Trophoblast cell (in vitro differentiated cells and primary cell): ENCODE data around the gene PTBP3.

Experiments used
- DNase-seq, 2 donors: peaks; one replicate each; pipeline ENCODE4 v3.0.0-alpha.2; 2016
- H2AFZ ChIP-seq: 2 replicates; pipeline ENCODE4 v1.6.1; 2013; ENCODE audit warnings: low read length, moderate library complexity, mild to moderate bottlenecking; ENCODE audit not compliant: insufficient read depth, poor library complexity
- H2AK5ac ChIP-seq: 2 replicates; pipeline ENCODE4 v1.6.1; 2013; ENCODE audit warnings: mild to moderate bottlenecking, low read length
- H2BK120ac ChIP-seq: 2 replicates; pipeline ENCODE4 v1.6.1; 2013; ENCODE audit warnings: low read length, mild to moderate bottlenecking, moderate library complexity; ENCODE audit not compliant: insufficient read depth, poor library complexity
- H2BK12ac ChIP-seq: 2 replicates; pipeline ENCODE4 v1.6.1; 2013; ENCODE audit warnings: mild to moderate bottlenecking, low read length, moderate library complexity
- H2BK5ac ChIP-seq: 2 replicates; pipeline ENCODE4 v1.6.1; 2013; ENCODE audit warnings: low read length, low read depth, moderate library complexity, mild to moderate bottlenecking; ENCODE audit not compliant: poor library complexity
- H3K14ac ChIP-seq: 2 replicates; pipeline ENCODE4 v1.6.1; 2013; ENCODE audit warnings: mild to moderate bottlenecking, low read length
- H3K18ac ChIP-seq: 2 replicates; pipeline ENCODE4 v1.6.1; 2013; ENCODE audit warnings: mild to moderate bottlenecking, low read length
- H3K23ac ChIP-seq: 2 replicates; pipeline ENCODE4 v1.6.1; 2013; ENCODE audit warnings: low read length
- H3K27ac ChIP-seq: 2 replicates; pipeline ENCODE4 v1.5.1; 2013; ENCODE audit warnings: low read depth, mild to moderate bottlenecking, inconsistent platforms, low read length, moderate library complexity
- H3K27me3 ChIP-seq: 2 replicates; pipeline ENCODE4 v1.6.1; 2013; ENCODE audit warnings: inconsistent platforms, mild to moderate bottlenecking, low read length, moderate library complexity; ENCODE audit not compliant: insufficient read depth
- H3K36me3 ChIP-seq, 2 experiments: 1 replicate in 1 of 2; 2 replicates in 1 of 2; pipeline ENCODE4 v1.6.1; 2013; ENCODE audit warnings: low read length in 2 of 2, mild to moderate bottlenecking in 2 of 2, moderate library complexity in 1 of 2; ENCODE audit not compliant: insufficient read depth in 2 of 2, control insufficient read depth in 1 of 2
- H3K4ac ChIP-seq: 2 replicates; pipeline ENCODE4 v1.6.1; 2013; ENCODE audit warnings: low read depth, mild to moderate bottlenecking, low read length, moderate library complexity
- H3K4me1 ChIP-seq, 2 experiments: 1 replicate in 1 of 2; 2 replicates in 1 of 2; pipeline ENCODE4 v1.6.1; 2013; ENCODE audit warnings: low read length in 2 of 2, mild to moderate bottlenecking in 2 of 2, moderate library complexity in 1 of 2; ENCODE audit not compliant: insufficient read depth in 2 of 2, control insufficient read depth in 1 of 2
- H3K4me2 ChIP-seq: 2 replicates; pipeline ENCODE4 v1.6.1; 2013; ENCODE audit warnings: inconsistent platforms, mild to moderate bottlenecking, low read length, moderate library complexity
- H3K4me3 ChIP-seq: 2 replicates; pipeline ENCODE4 v1.5.1; 2013; ENCODE audit warnings: mild to moderate bottlenecking, low read depth, low read length, inconsistent platforms
- H3K79me1 ChIP-seq: one replicate; pipeline ENCODE4 v1.6.1; 2013; ENCODE audit warnings: low read length
- H3K79me2 ChIP-seq: 2 replicates; pipeline ENCODE4 v1.6.1; 2013; ENCODE audit warnings: low read length, mild to moderate bottlenecking; ENCODE audit not compliant: control insufficient read depth, insufficient read depth, poor library complexity
- H3K9ac ChIP-seq: 2 replicates; pipeline ENCODE4 v1.6.1; 2013; ENCODE audit warnings: mild to moderate bottlenecking, low read length
- H3K9me3 ChIP-seq: 2 replicates; pipeline ENCODE4 v1.6.1; 2013; ENCODE audit warnings: low read depth, mild to moderate bottlenecking, control low read depth, inconsistent platforms, low read length; ENCODE audit not compliant: insufficient read depth
- H4K12ac ChIP-seq: 2 replicates; pipeline ENCODE4 v1.6.1; 2013; ENCODE audit warnings: low read depth, mild to moderate bottlenecking, low read length, moderate library complexity
- H4K8ac ChIP-seq: 2 replicates; pipeline ENCODE4 v1.6.1; 2013; ENCODE audit warnings: low read depth, mild to moderate bottlenecking, low read length, moderate library complexity
- H4K91ac ChIP-seq: one replicate; pipeline ENCODE4 v1.6.1; 2013; ENCODE audit warnings: low read depth, mild to moderate bottlenecking, low read length, moderate library complexity
- whole genome bisulfite sequencing: extraction: QIAGEN DNeasy Blood & Tissue Kit; methylation state at CpG from one replicate; pipeline ENCODE4 v1.1.7; 2013; ENCODE audit warnings: missing lambda C conversion rate; ENCODE audit not compliant: insufficient read length, insufficient coverage; ENCODE audit errors: extremely low coverage; 5-methylcytosine and 5-hydroxymethylcytosine counted together

PTBP3 gene

DNA sequence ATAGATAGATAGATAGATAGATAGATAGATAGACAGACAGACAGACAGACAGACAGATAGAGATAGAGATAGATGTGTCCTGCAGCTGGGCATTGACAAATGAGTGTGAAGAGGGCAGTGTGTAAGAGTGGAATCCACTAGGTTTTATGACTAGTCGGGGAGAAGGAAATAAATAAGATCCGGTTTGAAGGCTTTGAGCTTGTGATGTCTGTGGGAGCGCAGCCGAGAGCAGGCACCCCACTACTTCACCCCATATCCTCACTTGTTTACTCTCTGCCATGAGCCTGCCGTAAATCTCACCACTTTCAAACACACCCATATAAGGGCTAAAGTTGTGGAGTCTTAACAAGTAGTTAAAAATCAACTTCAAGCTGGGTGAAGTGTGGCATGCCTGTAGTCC is 156.9 kb downstream of the PTBP3 start:
- no CpG with 5 or more reads among the region's 5 CpGs for WGBS
- no peak overlapping the region for H2AFZ ChIP-seq

DNA sequence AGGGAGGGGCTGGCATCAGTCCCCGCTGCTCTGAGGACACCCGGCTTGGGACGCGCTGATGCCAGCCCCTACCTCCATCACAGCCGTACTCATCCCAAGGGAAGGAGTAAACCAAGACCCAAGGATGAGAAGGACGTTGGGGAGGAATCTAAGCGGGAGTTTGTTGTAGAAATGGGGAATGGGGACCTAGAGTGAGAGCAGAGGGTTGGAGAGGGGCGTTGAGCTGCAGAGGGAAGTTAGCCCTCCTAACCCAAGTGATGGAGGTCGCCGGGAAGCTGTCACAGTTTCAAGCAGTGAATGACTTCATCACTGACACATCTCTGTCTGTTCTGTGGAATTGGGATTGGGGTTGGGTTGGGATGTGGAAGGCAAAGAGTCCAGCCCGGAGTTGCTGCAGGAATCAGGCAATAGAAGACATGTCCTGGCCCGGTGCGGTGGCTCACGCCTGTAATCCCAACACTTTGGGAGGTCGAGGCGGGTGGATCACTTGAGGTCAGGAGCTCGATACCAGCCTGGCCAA is 157.6 kb downstream of the PTBP3 start:
- Histone ChIP-seq H2AK5ac (peak overlapping the region; percentile 57), H3K27ac (no peak overlapping the region), H3K4me3 (no peak overlapping the region), H2BK12ac (peak overlapping the region; percentile 62), H3K18ac (no peak overlapping the region), H3K23ac (no peak overlapping the region), H2BK120ac (peak overlapping the region; percentile 54), H3K79me1 (peaks cover 30% of the 10 kb centered on the region), H3K36me3 (no peaks in the 10 kb centered on the region), H3K79me2 (peaks cover 4% of the 10 kb centered on the region), H4K91ac (peak overlapping the region; percentile 98), H3K4me2 (peak overlapping the region; percentile 72), H3K14ac (peak overlapping the region; percentile 57), H4K8ac (peak overlapping the region; percentile 84), H2AFZ (no peak overlapping the region), H3K9ac (no peak overlapping the region), H3K9me3 (no peaks in the 10 kb centered on the region), H3K4me1 (peaks cover 23 to 30% of the 10 kb centered on the region in 2 experiments), H2BK5ac (no peak overlapping the region), H3K27me3 (no peaks in the 10 kb centered on the region), H4K12ac (peak overlapping the region; percentile 71), H3K4ac (no peak overlapping the region)
- no CpG with 5 or more reads among the region's 17 CpGs for WGBS
- peak in 1 of 2 donors; percentile 36 for DNase-seq

More for the DNA sequence above, 156.9 kb downstream of the PTBP3 start:
- Histone ChIP-seq H2AK5ac (no peak overlapping the region), H3K18ac (no peak overlapping the region), H3K79me2 (peaks cover 4% of the 10 kb centered on the region), H3K4me1 (peaks cover 21 to 27% of the 10 kb centered on the region in 2 experiments), H3K4me3 (no peak overlapping the region), H3K9me3 (no peaks in the 10 kb centered on the region), H3K4ac (no peak overlapping the region), H3K23ac (no peak overlapping the region), H3K79me1 (peaks cover 25% of the 10 kb centered on the region), H3K27ac (no peak overlapping the region), H3K27me3 (no peaks in the 10 kb centered on the region), H2BK5ac (no peak overlapping the region), H4K91ac (no peak overlapping the region), H2BK12ac (no peak overlapping the region), H4K12ac (no peak overlapping the region), H3K9ac (no peak overlapping the region), H3K14ac (no peak overlapping the region), H4K8ac (no peak overlapping the region), H2BK120ac (no peak overlapping the region), H3K4me2 (no peak overlapping the region), H3K36me3 (no peaks in the 10 kb centered on the region)
- DNase-seq, result no peak

DNA sequence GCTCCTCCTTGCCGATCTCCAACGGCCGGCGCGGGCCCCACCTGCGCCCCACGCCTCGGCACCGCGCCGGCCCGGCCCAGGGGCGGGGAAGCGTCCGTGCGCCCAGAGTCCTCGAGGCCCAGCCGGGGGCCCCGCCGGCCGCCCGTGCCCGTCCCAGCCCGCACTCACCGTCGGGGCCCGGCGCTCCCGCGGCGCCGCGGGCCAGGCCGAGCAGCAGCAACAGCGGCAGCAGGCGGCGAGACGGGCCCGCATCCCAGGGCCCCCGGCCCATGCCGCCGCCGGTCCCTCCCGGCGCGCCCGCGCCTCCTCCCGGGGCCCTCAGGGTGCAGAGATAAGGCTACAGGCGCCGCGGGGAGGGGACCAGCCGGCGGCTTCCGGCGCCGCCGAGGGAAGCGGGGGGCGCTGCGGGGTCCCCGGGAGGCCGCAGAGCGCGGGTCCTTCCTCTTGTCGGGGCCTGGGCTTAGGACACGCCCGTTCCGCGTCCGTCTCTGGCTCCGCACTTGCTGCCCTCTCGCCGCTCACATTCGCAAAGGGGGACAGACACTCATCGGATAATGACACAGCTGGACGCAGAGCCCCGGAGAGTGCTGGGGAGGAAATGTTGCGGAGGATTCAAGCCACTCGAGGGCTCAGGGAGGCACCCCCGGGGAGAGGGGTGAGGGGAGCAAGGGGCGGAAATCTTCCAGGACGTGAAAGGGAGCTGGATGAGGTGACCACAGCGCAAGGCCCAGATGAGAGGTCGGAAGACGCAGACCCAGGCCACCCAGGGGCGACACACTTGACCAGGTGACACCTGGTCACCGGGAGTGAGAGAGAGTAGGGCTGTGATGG is 158.2 kb downstream of the PTBP3 start, which contains the start of gene SUSD1:
SUSD1 (minus strand) TSS at position 333 of the 831 bp plus-strand sequence; CDS start at position 271, 62 bp downstream.
- Histone ChIP-seq H3K27ac (peak within 1 kb of the TSS; percentile 70), H3K4ac (peak within 1 kb of the TSS; percentile 60), H3K36me3 (no peaks in the 10 kb centered on the region), H3K79me1 (peaks cover 33% of the 10 kb centered on the region), H2BK120ac (peak within 1 kb of the TSS; percentile 82), H3K14ac (peak within 1 kb of the TSS; percentile 69), H3K23ac (no peak within 1 kb of the TSS), H3K9me3 (no peaks in the 10 kb centered on the region), H3K4me3 (peak within 1 kb of the TSS; percentile 71), H3K4me2 (peak within 1 kb of the TSS; percentile 72), H4K12ac (peak within 1 kb of the TSS; percentile 71), H3K4me1 (peaks cover 23 to 32% of the 10 kb centered on the region in 2 experiments), H2AFZ (peak within 1 kb of the TSS; percentile 86), H3K18ac (peak within 1 kb of the TSS; percentile 96), H3K79me2 (peaks cover 4% of the 10 kb centered on the region), H4K8ac (peak within 1 kb of the TSS; percentile 84), H4K91ac (peak within 1 kb of the TSS; percentile 98), H2AK5ac (peak within 1 kb of the TSS; percentile 93), H2BK12ac (peak within 1 kb of the TSS; percentile 81), H3K27me3 (no peaks in the 10 kb centered on the region), H3K9ac (peak within 1 kb of the TSS; percentile 73), H2BK5ac (peak within 1 kb of the TSS; percentile 90)
- WGBS, result no CpG with 5 or more reads among the region's 88 CpGs
- peak; percentile 54 to 70 for DNase-seq

DNA sequence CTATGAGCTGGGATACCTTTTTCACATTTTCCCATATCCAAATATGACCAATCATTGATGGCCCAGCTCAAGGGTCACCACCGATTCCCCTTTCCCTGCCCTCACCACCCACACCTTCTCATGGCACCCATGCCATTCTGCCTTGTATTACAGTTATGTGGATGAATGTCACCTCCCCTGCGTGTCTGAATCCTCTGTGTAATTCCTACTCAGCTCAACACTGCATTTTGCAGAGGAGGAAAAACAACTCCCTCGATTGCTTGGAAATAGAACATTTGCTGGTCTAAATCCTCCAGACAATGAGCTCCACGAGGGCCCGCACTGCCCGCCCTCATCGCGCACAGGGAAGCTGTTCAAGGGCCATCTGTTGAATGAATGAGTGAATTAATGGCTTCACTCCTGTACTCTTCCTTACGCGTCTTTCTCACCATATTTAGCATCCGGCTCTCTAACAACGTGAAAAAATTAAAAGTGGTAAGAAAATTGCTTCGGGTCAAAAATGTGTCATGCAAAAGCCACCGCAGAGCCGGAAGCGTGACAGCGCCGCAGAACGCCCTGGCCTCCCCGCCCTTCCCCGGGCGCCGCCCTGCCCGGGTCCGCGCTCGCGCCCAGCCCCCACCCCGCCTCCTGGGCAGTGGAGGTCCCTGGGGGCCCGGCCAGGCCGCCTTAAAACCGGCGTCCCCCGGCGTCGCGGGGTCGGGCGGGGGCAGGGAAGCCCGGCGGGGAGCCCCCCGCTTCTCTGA is 159.0 kb downstream of the PTBP3 start:
- H3K18ac ChIP-seq, result peak overlapping the region; percentile 96
- H3K9ac ChIP-seq, result peak overlapping the region; percentile 73
- peak overlapping the region; percentile 90 for H2BK5ac ChIP-seq
- WGBS, result no CpG with 5 or more reads among the region's 42 CpGs
- peaks cover 37% of the 10 kb centered on the region for H3K79me1 ChIP-seq
- peak overlapping the region; percentile 71 for H4K12ac ChIP-seq
- H4K8ac ChIP-seq, result peak overlapping the region; percentile 84
- peak overlapping the region; percentile 82 for H2BK120ac ChIP-seq
- peak overlapping the region; percentile 69 for H3K14ac ChIP-seq
- peak overlapping the region; percentile 60 for H3K4ac ChIP-seq
- H3K36me3 ChIP-seq, result no peaks in the 10 kb centered on the region
- H2BK12ac ChIP-seq, result peak overlapping the region; percentile 81
- H4K91ac ChIP-seq, result peak overlapping the region; percentile 98
- H3K79me2 ChIP-seq, result peaks cover 4% of the 10 kb centered on the region
- peak overlapping the region; percentile 86 for H2AFZ ChIP-seq
- peak overlapping the region; percentile 71 for H3K4me3 ChIP-seq
- peak; percentile 60 to 79 for DNase-seq
- peaks cover under 1% of the 10 kb centered on the region for H3K9me3 ChIP-seq
- peak overlapping the region; percentile 70 for H3K27ac ChIP-seq
- H3K27me3 ChIP-seq, result no peaks in the 10 kb centered on the region
- peaks cover 29 to 38% of the 10 kb centered on the region in 2 experiments for H3K4me1 ChIP-seq
- peak overlapping the region; percentile 93 for H2AK5ac ChIP-seq
- H3K23ac ChIP-seq, result no peak overlapping the region
- peak overlapping the region; percentile 72 for H3K4me2 ChIP-seq
